GM18907 (cell line): ENCODE data around the gene IST1.
"Not testable (repeated sequence)": the region's sequence is repeated elsewhere in the genome, so short reads cannot be mapped to it uniquely, and the experiment has no call there.

Source experiments
- ATAC-seq: cut with Tn5 transposase; IDR thresholded peaks from one replicate; pipeline ENCODE4 v1.9.1; 2021; ENCODE audit warnings: mild to moderate bottlenecking, moderate library complexity; ENCODE audit not compliant: unreplicated experiment

IST1 gene

GRCh38 chr16:71880176-71880575 is 15.2 kb upstream of the IST1 start:
- ATAC-seq, result no peak

GRCh38 chr16:71882505-71883167 is 12.7 kb upstream of the IST1 start:
- ATAC-seq, result peak; percentile 57

GRCh38 chr16:71883168-71883848 is 12.0 kb upstream of the IST1 start:
- ATAC-seq, result peak; percentile 44

GRCh38 chr16:71883849-71884638 is 11.3 kb upstream of the IST1 start, which contains the start of gene ZNF821:
TSS of gene ZNF821 (minus strand) at chr16:71884182. CDS start at chr16:71879946, 4,236 bp downstream.
- peak; percentile 48 for ATAC-seq

GRCh38 chr16:71885261-71885650 is 10.1 kb upstream of the IST1 start:
- ATAC-seq, result no peak

- no peak for ATAC-seq
Measured at GRCh38 chr16:71889147-71889546, 6.2 kb upstream of the IST1 start.

GRCh38 chr16:71893888-71894228 is 1.5 kb upstream of the IST1 start:
- ATAC-seq, result no peak

- ATAC-seq, result peak; percentile 18
Measured at GRCh38 chr16:71894229-71894920, 956 bp upstream of the IST1 start.

- ATAC-seq, result peak; percentile 34
Measured at GRCh38 chr16:71895679-71896365, 491 bp downstream of the IST1 start.

GRCh38 chr16:71896764-71897368 is 1.5 kb downstream of the IST1 start:
- no peak for ATAC-seq

GRCh38 chr16:71899171-71899570 is 3.8 kb downstream of the IST1 start:
- no peak for ATAC-seq

- ATAC-seq, result no peak
Measured at GRCh38 chr16:71902656-71903365, 7.5 kb downstream of the IST1 start.

GRCh38 chr16:71903608-71904007 is 8.3 kb downstream of the IST1 start:
- ATAC-seq, result no peak

- no peak for ATAC-seq
Measured at GRCh38 chr16:71904239-71904638, 8.9 kb downstream of the IST1 start.

- not testable (repeated sequence) for ATAC-seq
Measured at GRCh38 chr16:71905765-71906164, 10.4 kb downstream of the IST1 start.

GRCh38 chr16:71911121-71911520 is 15.8 kb downstream of the IST1 start:
- no peak for ATAC-seq

- ATAC-seq, result no peak
Measured at GRCh38 chr16:71912534-71913275, 17.4 kb downstream of the IST1 start.

GRCh38 chr16:71914802-71915201 is 19.5 kb downstream of the IST1 start:
- no peak for ATAC-seq

GRCh38 chr16:71915350-71915749 is 20.0 kb downstream of the IST1 start:
- ATAC-seq, result no peak
